Ishikawa (cell line): ENCODE data around the gene NEUROD4.

Experiments
- EGR1 ChIP-seq: IDR thresholded peaks from 2 replicates; pipeline ENCODE4 v1.6.1; 2012
- MAX ChIP-seq: IDR thresholded peaks from 2 replicates; pipeline ENCODE4 v1.6.1; 2012
- TCF12 ChIP-seq: IDR thresholded peaks from 2 replicates; pipeline ENCODE4 v1.6.1; 2012; ENCODE audit warnings: low read depth
- TEAD4 ChIP-seq: IDR thresholded peaks from 2 replicates; pipeline ENCODE4 v1.6.1; 2012
- TF ChIP-seq, protein P1 (sequence below): IDR thresholded peaks from 2 replicates; pipeline ENCODE4 v1.6.1; 2012; ENCODE audit warnings: low read depth, mild to moderate bottlenecking

DNA sequence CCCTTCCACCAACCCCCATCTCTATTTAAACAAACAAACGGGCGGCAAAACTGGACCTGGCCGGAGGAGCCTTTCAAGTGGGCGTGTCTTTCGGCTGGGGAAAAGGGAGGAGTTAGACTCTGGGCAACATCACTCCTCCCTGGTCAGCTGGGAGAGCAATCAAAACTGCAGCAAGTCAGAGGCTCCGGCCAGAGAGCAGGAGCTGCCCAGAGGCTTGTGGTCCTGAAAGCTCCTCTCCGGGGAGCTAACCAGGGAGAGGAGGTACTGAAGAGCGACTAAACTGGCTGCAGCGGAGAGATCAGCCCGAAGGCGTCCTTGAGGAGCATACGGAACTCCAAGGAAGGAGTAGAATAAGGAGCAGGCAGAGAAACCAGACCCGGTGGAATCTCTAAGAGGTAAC is at the start of gene NEUROD4:
- TF ChIP-seq, protein P1, sequence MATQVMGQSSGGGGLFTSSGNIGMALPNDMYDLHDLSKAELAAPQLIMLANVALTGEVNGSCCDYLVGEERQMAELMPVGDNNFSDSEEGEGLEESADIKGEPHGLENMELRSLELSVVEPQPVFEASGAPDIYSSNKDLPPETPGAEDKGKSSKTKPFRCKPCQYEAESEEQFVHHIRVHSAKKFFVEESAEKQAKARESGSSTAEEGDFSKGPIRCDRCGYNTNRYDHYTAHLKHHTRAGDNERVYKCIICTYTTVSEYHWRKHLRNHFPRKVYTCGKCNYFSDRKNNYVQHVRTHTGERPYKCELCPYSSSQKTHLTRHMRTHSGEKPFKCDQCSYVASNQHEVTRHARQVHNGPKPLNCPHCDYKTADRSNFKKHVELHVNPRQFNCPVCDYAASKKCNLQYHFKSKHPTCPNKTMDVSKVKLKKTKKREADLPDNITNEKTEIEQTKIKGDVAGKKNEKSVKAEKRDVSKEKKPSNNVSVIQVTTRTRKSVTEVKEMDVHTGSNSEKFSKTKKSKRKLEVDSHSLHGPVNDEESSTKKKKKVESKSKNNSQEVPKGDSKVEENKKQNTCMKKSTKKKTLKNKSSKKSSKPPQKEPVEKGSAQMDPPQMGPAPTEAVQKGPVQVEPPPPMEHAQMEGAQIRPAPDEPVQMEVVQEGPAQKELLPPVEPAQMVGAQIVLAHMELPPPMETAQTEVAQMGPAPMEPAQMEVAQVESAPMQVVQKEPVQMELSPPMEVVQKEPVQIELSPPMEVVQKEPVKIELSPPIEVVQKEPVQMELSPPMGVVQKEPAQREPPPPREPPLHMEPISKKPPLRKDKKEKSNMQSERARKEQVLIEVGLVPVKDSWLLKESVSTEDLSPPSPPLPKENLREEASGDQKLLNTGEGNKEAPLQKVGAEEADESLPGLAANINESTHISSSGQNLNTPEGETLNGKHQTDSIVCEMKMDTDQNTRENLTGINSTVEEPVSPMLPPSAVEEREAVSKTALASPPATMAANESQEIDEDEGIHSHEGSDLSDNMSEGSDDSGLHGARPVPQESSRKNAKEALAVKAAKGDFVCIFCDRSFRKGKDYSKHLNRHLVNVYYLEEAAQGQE: peak; percentile 97
- 0 out of 2 replicates have a peak, but pooled peaks have one; percentile 28 for TF ChIP-seq TCF12
- no peak for TF ChIP-seq TEAD4
- TF ChIP-seq EGR1: 0 out of 2 replicates have a peak, but pooled peaks have one; percentile 13
- peak; percentile 53 for TF ChIP-seq MAX
